GM03348 (cell line): ENCODE data around the gene RAD23B.
A peak's percentile ranks its signal among the peaks of the same experiment; 100 is the strongest.

ENCODE experiments used
- DNase-seq: peaks from one replicate; pipeline ENCODE4 v3.0.0; 2012; ENCODE audit warnings: low spot score

Gene RAD23B

GRCh38 chr9:107269254-107269653 is 13.8 kb upstream of the RAD23B start:
- no peak for DNase-seq

GRCh38 chr9:107269681-107270080 is 13.4 kb upstream of the RAD23B start:
- no peak for DNase-seq

- DNase-seq = no peak
These were observed 13.0 kb upstream of the RAD23B start for GRCh38 chr9:107270082-107270481.

GRCh38 chr9:107270580-107270979 is 12.5 kb upstream of the RAD23B start:
- no peak for DNase-seq

- DNase-seq = no peak
These were observed 9.4 kb upstream of the RAD23B start for GRCh38 chr9:107273634-107274033.

- DNase-seq = no peak
These were observed 9.0 kb upstream of the RAD23B start for GRCh38 chr9:107274096-107274495.

GRCh38 chr9:107274953-107275422 is 8.1 kb upstream of the RAD23B start:
- DNase-seq = peak; percentile 81

- no peak for DNase-seq
These were observed 7.5 kb upstream of the RAD23B start for GRCh38 chr9:107275530-107275929.

GRCh38 chr9:107276966-107277710 is 5.9 kb upstream of the RAD23B start:
- peak; percentile 61 for DNase-seq

- DNase-seq = no peak
These were observed 5.3 kb upstream of the RAD23B start for GRCh38 chr9:107277801-107278200.

GRCh38 chr9:107279086-107279485 is 4.0 kb upstream of the RAD23B start:
- DNase-seq = no peak

GRCh38 chr9:107280543-107280942 is 2.5 kb upstream of the RAD23B start:
- DNase-seq = no peak

- DNase-seq = no peak
These were observed 1.9 kb upstream of the RAD23B start for GRCh38 chr9:107281184-107281583.

- no peak for DNase-seq
These were observed 984 bp upstream of the RAD23B start for GRCh38 chr9:107281922-107282667.

GRCh38 chr9:107283623-107284616 is 841 bp downstream of the RAD23B start:
- peak; percentile 66 for DNase-seq

GRCh38 chr9:107284636-107285035 is 1.6 kb downstream of the RAD23B start:
- DNase-seq = no peak

- no peak for DNase-seq
These were observed 2.2 kb downstream of the RAD23B start for GRCh38 chr9:107285286-107285685.

GRCh38 chr9:107286057-107286456 is 3.0 kb downstream of the RAD23B start:
- DNase-seq = no peak

- DNase-seq = no peak
These were observed 5.6 kb downstream of the RAD23B start for GRCh38 chr9:107288701-107289100.

GRCh38 chr9:107290619-107291018 is 7.5 kb downstream of the RAD23B start:
- no peak for DNase-seq

GRCh38 chr9:107292821-107293542 is 9.9 kb downstream of the RAD23B start:
- no peak for DNase-seq
